ENCODE measurements around the gene NAALADL1. TPM values are rescaled to one million over a fixed set of nuclear protein-coding genes. Genes with fewer than 3 reads are reported as not detected.

NAALADL1 gene
- total and polyA plus RNA-seq, 7 donors, result 0.98 to 4.8 (median 1.6) TPM

GRCh38 chr11:65078151-65078550 is 19.8 kb upstream of the NAALADL1 start:
- WGBS, 3 donors, result 62 to 75% (median 63%) methylated on average over 3 of the region's 3 CpGs
- peak; percentile 40 for TF ChIP-seq CTCF (IDR thresholded peaks at IDR 0.05)
- peak; percentile 34 to 72 (median 58) for ATAC-seq
- Histone ChIP-seq H3K4me1 (peaks cover 2% of the 10 kb centered on the region), H3K9me3 (no peaks in the 10 kb centered on the region), H3K36me3 (ENCODE audit: insufficient read depth in 1 of 2, low read depth in 1 of 2) (no peaks in the 10 kb centered on the region), H3K27me3 (ENCODE audit: insufficient read depth in 3 of 3, low read length in 2 of 3) (no peaks in the 10 kb centered on the region), H3K27ac (no peak overlapping the region), H3K4me3 (no peak overlapping the region)
- intact Hi-C loops (cut with DNase I), result loop anchor here in 1 of 2 donors (5.0 kb wide), 1 partner anchor 56 kb away; no protein-coding TSS in a partner anchor
- DNase-seq, result peak in 1 of 2 donors; percentile 39

GRCh38 chr11:65077451-65077850 is 19.1 kb upstream of the NAALADL1 start:
- TF ChIP-seq CTCF (IDR thresholded peaks at IDR 0.05), result no peak
- Histone ChIP-seq H3K27me3 (ENCODE audit: insufficient read depth in 3 of 3, low read length in 2 of 3) (no peaks in the 10 kb centered on the region), H3K36me3 (ENCODE audit: insufficient read depth in 1 of 2, low read depth in 1 of 2) (no peaks in the 10 kb centered on the region), H3K4me1 (no peaks in the 10 kb centered on the region), H3K9me3 (no peaks in the 10 kb centered on the region), H3K27ac (no peak overlapping the region), H3K4me3 (no peak overlapping the region)
- DNase-seq, result no peak
- WGBS, 3 donors, result 67 to 74% (median 73%) methylated on average over 4 of the region's 4 CpGs
- ATAC-seq, result no peak
- intact Hi-C loops (cut with DNase I), result loop anchor here in 1 of 2 donors (5.0 kb wide), 1 partner anchor 55 kb away; no protein-coding TSS in a partner anchor

DNA sequence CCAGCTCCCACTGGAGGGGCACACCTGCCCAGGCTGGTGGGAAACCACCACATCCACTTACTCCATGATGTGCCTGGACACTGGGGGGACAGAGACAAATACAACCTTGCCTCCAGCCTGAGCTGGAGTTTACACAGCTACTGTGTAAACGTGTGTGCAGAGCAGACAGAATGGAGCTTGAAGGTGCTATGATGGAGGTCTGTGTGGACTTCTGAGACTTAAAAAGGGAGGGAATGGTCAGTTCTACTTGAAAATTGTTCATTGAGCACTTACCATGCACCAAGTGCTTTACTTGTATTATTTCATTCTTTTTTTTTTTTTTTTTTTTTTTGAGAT is 14.2 kb upstream of the NAALADL1 start:
- DNase-seq (no peak), ATAC-seq (no peak)
- no peak for TF ChIP-seq CTCF (IDR thresholded peaks at IDR 0.05)
- intact Hi-C loops (cut with DNase I), result no loop called here
- H3K27ac ChIP-seq, result no peak overlapping the region
- no peak overlapping the region for H3K4me3 ChIP-seq
- H3K4me1 ChIP-seq, result no peaks in the 10 kb centered on the region
- no peaks in the 10 kb centered on the region for H3K27me3 ChIP-seq (ENCODE audit: insufficient read depth in 3 of 3, low read length in 2 of 3)
- WGBS, 3 donors, result 54 to 74% (median 63%) methylated on average over 1 of the region's 1 CpG
- H3K9me3 ChIP-seq, result no peaks in the 10 kb centered on the region
- no peaks in the 10 kb centered on the region for H3K36me3 ChIP-seq (ENCODE audit: insufficient read depth in 1 of 2, low read depth in 1 of 2)

GRCh38 chr11:65071907-65072630 is 13.7 kb upstream of the NAALADL1 start:
- no peaks in the 10 kb centered on the region for H3K9me3 ChIP-seq
- no peaks in the 10 kb centered on the region for H3K27me3 ChIP-seq (ENCODE audit: insufficient read depth in 3 of 3, low read length in 2 of 3)
- no peak overlapping the region for H3K27ac ChIP-seq
- DNase-seq (no peak), ATAC-seq (no peak)
- H3K4me3 ChIP-seq, result no peak overlapping the region
- no peak for TF ChIP-seq CTCF (IDR thresholded peaks at IDR 0.05)
- intact Hi-C loops (cut with DNase I), result no loop called here
- no peaks in the 10 kb centered on the region for H3K36me3 ChIP-seq (ENCODE audit: insufficient read depth in 1 of 2, low read depth in 1 of 2)
- WGBS, 3 donors, result 53 to 57% (median 55%) methylated on average over 4 of the region's 4 CpGs
- no peaks in the 10 kb centered on the region for H3K4me1 ChIP-seq

- no peaks in the 10 kb centered on the region for H3K36me3 ChIP-seq (ENCODE audit: insufficient read depth in 1 of 2, low read depth in 1 of 2)
- no peak for ATAC-seq
- no peak for TF ChIP-seq CTCF (IDR thresholded peaks at IDR 0.05)
- DNase-seq, result no peak
- H3K27me3 ChIP-seq (ENCODE audit: insufficient read depth in 3 of 3, low read length in 2 of 3), result no peaks in the 10 kb centered on the region
- H3K4me3 ChIP-seq, result no peak overlapping the region
- WGBS, 3 donors, result 64 to 70% (median 69%) methylated on average over 9 of the region's 9 CpGs
- no peaks in the 10 kb centered on the region for H3K9me3 ChIP-seq
- intact Hi-C loops (cut with DNase I), result no loop called here
- no peaks in the 10 kb centered on the region for H3K4me1 ChIP-seq
- no peak overlapping the region for H3K27ac ChIP-seq
Observed at GRCh38 chr11:65069217-65069616, 10.9 kb upstream of the NAALADL1 start.
